Stimulated activated CD8-positive, alpha-beta memory T cell treated with anti-CD3 and anti-CD28 coated beads, Interleukin-4, amount 100 ng/mL, for 48 hours (primary cell): Measurements from ENCODE around the gene SLC44A5.
"Not testable (repeated sequence)": the region's sequence is repeated elsewhere in the genome, so short reads cannot be mapped to it uniquely, and the experiment has no call there.

Experiments used
- DNase-seq: peaks from one replicate; pipeline ENCODE4 v3.0.0-alpha.2; 2020

Gene SLC44A5

DNA sequence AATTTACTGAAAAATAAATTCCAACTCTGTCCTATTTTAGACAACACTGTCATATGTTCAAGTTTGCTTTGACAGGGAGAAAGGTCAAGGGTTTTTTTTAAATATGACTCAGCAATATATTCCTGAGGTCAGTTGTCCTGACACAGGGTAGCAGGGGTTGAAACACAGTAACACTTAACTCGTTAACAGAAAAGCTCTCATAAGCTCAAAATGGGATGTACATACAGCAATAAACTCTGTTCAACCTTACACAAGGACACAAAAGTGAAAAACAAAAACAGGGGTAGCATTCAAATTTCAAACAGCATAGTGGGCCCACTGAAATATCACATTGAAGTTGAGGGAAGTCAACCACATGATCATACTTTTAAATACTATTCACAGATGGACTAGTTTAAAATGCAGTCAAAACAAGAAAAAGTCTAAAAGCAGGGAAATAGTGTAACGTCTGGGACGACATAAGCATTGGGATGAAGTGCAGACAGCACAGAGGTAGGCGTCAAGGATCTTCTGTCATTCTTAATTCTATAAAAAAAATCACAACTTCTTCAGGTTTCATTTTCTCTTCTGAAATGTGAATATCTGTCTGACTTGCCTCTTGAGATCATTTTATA is 89.9 kb downstream of the SLC44A5 start:
- no peak for DNase-seq

GRCh38 chr1:75519651-75520427 is 91.1 kb downstream of the SLC44A5 start:
- no peak for DNase-seq

GRCh38 chr1:75518686-75519085 is 92.2 kb downstream of the SLC44A5 start:
- no peak for DNase-seq

- no peak for DNase-seq
Measured at GRCh38 chr1:75514270-75514669, 96.6 kb downstream of the SLC44A5 start.

- no peak for DNase-seq
Measured at GRCh38 chr1:75506976-75507375, 103.9 kb downstream of the SLC44A5 start.

GRCh38 chr1:75503221-75503974 is 107.5 kb downstream of the SLC44A5 start:
- no peak for DNase-seq

GRCh38 chr1:75502776-75503175 is 108.1 kb downstream of the SLC44A5 start:
- no peak for DNase-seq

GRCh38 chr1:75501577-75502295 is 109.2 kb downstream of the SLC44A5 start:
- no peak for DNase-seq

GRCh38 chr1:75492011-75492410 is 118.9 kb downstream of the SLC44A5 start:
- DNase-seq: no peak

- DNase-seq: no peak
Measured at GRCh38 chr1:75487399-75487798, 123.5 kb downstream of the SLC44A5 start.

DNA sequence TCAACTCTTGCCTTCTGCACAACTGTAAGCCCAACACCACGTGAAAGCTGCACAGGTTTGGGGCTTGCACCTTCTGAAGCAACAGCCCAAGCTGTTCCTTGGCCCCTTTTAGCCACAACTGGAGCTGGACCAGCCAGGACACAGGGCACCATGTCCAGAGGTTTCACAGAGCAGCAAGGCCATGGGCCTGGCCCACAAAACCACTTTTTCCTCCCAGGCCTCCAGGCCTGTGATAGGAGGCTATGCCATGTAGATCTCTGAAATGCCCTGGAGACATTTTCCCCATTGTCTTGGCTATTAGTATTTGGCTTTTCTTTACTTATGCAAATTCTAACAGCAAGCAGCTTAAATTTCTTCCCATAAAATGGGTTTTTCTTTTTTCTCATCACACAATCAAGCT is 126.1 kb downstream of the SLC44A5 start:
- DNase-seq: no peak

GRCh38 chr1:75482951-75483350 is 128.0 kb downstream of the SLC44A5 start:
- no peak for DNase-seq

- DNase-seq: not testable (repeated sequence)
Measured at GRCh38 chr1:75476486-75476885, 134.4 kb downstream of the SLC44A5 start.

- DNase-seq: no peak
Measured at GRCh38 chr1:75475696-75476095, 135.2 kb downstream of the SLC44A5 start.

DNA sequence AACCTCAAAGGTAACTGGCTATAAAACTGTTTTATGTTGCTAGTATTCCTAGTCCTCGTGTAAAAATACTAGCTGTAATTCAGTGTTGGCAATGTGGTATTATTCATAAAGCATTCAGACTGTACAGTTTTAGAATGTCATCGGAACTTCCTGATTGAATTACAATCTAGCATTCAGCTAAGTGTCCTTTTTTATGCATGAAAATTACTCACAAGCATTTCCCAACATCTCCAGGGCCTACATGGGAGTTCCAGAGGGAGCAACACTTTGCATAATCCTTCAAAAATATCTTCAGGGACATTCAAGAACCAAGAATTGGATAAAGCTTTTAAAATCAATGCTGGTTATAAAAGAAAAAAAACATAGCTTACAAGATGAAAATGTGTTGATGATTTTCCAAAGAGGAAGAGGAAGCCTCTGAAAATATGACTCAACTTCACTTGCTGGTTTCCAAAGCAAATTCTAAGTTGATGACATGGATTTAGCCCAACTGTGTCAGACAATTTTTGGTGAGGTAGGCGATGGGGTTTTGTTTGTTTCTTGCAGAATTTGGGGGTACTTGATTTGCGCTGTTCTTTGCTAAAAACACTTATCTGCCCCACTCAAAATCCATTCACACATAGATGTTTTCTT is 137.8 kb downstream of the SLC44A5 start:
- no peak for DNase-seq

DNA sequence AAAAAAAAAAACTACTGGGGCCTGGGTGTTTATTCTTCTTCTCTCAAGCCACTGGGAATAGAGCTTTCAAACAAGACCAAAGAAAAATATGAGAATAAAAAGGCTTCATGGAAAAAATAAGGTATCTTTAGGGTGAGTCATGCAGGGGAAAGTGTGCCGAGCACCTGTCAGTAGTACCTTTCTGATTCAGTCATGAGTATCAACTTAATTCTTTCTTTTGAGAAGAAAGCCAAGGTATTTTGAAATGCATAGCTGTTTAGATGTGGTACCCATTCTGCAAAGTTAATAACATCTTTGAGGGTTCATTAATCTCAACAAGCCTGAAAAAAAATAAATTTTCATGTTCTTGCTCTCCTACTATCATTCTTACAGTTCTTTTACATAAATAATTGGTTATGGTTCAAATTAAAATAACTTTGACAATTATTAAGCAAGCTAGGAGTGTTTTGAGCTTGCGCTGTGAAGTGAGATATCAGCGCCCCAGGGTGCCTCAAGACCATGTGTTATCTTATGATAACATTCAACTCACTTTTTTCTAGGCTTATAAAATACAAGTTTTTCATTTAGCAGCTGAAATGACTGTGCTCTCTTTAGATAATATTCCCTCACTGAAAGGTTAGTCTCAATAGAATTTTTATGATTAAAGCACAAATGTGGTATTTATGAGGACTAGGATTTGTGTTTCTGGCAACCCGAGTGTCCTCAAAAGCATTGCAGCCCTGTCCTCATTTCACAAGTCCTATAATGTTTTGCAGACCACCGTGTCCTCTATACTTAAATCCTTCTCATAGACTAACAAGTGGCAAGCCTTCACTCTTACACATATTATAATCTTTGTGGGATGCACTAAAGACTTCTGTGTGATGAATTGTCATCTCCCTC is 138.6 kb downstream of the SLC44A5 start:
- no peak for DNase-seq

DNA sequence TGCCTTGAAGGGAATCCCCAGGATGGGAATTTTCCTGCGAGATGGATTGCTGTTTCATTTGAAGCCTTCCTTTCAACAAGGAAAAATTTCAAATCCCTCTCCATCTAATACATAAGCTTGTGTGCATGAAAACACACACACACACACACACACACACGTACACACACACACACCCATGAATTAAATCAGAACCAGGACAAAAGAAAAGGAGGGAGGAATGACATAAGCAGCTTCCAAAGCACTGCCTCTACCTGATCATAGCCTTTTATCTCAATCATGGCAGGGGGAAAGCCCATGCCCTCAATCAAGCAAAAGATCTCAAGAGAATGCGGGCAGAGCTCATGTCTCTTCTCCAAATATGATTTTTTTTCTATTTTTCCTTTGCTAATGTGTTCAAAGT is 139.7 kb downstream of the SLC44A5 start:
- DNase-seq: no peak

GRCh38 chr1:75470448-75470847 is 140.5 kb downstream of the SLC44A5 start:
- DNase-seq: no peak

DNA sequence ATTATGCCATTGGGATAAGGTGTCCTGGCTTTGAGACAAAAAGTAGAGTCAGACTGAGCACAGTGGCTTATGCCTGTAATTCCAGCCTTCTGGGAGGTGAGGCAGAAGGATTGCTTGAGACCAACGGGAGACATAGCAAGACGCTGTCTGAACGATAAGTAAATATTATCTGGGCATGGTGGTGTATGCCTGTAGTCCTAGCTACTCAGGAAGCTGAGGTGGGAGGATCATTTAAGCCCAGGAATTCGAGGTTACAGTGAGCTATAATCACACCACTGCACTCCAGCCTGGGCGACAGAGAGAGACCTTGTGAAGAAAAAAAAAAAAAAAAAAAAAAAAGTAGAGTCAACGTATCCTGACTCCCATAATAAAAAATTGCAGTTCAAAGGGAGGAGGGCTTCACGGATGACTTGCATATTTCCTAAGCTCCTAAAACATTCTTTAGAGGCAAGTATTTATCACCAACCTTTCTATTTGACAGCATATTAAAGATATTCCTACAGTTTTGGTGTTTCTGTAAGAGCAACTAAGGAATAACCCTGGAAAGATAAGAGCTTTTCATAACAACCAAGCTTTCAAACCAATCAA is 141.2 kb downstream of the SLC44A5 start:
- DNase-seq: no peak

DNA sequence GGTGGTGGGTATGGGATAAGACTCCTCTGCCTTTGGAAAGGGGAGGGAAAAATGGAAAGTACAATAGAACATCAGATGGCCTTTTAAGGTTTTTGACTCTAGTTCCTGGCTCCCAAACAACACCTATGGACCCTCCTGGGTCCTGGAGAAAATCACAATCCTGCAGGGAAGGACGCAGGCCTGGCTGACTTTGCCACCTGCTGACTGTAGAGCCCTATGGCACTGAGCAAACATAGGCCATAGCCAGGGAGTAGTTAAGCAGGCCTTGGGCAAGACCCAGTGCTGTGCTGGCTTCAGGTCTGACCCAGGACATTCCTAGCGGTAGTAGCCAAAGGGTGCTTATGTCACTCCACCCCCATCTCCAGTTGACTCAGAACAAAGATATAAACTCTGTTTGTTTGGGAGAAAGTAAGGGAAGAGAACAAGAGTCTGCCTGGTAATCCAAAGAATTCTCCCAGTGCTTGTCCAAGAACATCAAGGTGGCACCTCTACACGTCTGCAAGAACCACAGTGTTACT is 149.0 kb downstream of the SLC44A5 start:
- no peak for DNase-seq

DNA sequence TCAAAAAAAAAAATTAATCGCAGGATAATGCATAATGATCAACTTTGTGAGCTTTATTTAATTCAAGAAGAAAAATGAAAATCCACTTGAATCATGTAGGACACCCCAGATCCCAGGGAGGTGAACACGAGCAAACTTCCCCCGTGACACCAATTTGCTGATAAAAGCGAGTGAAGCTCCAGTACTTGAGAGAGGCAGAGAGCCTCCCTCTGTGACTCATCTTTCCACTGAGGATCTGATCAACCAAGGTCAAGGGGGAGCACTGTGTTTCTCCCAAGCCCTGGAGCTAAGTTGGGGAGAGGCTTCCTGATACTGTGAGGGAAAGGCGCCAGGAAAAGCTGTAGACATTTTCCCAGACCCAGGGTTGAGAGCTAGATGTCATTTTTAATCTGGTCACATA is 160.9 kb downstream of the SLC44A5 start:
- no peak for DNase-seq
